GM19099 (cell line): ENCODE results near the gene CAPS.

Experiments used
- POLR2A ChIP-seq: IDR thresholded peaks from 3 replicates; pipeline ENCODE4 v1.6.1; 2011; ENCODE audit warnings: low read depth; ENCODE audit not compliant: insufficient read length; ENCODE audit errors: extremely low read depth

The CAPS gene

DNA sequence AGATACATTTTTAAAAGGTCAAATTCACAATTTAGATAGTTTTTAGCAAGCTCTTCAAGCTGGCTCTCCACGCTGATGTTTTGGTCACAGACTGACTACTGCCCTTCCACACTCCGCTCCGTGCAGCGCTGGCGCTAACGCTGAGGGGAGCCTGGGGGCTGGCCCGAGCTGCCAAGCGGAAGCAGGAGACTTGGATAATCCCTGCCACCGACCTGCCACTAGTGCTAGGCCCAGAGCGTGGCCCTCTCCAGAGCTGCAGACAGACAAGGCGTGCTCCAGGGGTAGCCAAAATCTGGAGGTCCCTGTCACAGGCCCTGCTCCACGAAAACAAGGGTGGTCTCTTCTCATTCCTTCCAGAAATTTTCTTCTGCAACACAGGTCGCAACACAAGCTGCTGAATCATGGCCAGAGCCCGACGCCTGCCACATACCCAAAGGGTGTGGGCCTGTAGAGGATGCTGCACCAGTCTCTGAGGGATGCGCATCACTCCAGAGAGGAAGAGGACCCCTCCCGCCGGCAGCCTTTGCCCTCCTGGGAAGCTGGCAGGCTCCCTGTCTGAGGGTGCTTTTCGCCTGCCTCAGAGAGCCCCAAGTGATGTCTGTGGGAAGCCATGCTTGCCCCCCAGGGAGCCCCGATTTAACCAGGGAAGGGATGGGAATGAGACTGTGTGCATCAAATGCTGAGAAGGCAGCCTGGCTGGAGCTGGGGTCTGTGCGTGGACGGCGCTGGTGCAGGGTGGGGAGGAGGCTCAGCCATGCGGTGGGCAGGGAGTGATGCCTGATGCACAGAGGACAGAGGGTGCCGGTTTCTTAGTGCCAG, 21.6 kb downstream of the CAPS start:
- TF ChIP-seq POLR2A = no peak

GRCh38 chr19:5936292-5936592, 22.2 kb downstream of the CAPS start:
- no peak for TF ChIP-seq POLR2A

DNA sequence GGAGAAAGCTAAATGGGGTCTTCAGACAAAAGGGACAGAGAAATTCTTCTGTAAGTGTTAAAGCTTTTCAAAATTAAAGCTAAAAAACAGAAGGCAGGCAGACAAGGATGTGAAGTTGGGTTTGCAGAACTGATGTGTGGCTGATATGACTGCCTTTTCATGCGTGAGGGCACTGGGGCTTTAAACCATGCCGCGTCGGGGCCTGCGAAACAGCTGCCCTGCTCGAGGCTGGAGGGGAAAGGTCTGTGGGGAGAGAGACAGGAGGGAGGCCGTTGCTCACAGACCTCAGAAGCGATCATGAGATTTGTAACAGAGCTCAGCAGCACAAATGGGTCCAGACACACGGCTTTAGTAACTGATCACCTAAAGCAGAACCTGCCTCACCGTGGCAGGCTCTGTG, 23.5 kb downstream of the CAPS start:
- TF ChIP-seq POLR2A = no peak

GRCh38 chr19:5940260-5941208, 26.5 kb downstream of the CAPS start:
- no peak for TF ChIP-seq POLR2A

DNA sequence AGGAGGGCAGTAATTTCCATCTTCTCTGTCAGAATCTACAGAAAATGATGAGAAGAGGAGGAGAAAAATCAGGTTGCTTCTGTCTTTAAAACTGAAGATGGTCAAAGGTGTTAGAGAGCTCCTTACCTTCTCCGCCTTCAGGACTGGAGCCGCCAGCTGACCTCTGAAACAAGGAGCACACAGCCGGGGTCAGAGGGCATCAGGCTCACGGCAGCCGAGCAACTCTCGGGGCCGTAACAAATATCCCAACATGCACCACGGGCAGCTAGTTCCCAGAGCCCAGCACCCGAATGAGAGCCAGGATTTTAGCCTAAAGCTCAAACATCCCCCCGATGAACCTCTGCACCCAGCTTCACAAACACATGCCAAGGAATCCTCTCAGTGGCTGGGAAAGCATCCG, 27.6 kb downstream of the CAPS start:
- no peak for TF ChIP-seq POLR2A

GRCh38 chr19:5943045-5943444, 29.0 kb downstream of the CAPS start:
- TF ChIP-seq POLR2A = no peak

DNA sequence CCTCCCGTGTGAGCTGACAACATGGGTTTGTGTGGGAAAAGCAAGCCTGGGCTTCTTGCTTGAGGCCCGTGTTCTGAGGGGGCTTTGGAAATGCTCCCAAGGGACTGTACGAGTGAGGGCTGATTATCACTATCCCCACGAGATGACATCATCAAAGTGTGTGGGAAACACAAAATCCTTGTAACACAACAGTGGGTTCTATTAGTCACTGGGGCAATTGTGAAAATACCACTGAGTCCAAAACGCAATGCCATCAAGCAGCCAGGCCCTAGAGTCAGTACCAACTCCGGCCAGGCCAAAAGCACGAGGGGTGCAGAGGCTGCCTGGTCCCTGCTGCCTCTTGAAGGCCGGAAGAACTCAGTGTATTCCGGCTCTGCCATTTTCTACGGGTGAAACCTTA, 29.6 kb downstream of the CAPS start:
- TF ChIP-seq POLR2A = no peak

- TF ChIP-seq POLR2A = no peak
Measured at GRCh38 chr19:5947435-5947834, 33.4 kb downstream of the CAPS start.

DNA sequence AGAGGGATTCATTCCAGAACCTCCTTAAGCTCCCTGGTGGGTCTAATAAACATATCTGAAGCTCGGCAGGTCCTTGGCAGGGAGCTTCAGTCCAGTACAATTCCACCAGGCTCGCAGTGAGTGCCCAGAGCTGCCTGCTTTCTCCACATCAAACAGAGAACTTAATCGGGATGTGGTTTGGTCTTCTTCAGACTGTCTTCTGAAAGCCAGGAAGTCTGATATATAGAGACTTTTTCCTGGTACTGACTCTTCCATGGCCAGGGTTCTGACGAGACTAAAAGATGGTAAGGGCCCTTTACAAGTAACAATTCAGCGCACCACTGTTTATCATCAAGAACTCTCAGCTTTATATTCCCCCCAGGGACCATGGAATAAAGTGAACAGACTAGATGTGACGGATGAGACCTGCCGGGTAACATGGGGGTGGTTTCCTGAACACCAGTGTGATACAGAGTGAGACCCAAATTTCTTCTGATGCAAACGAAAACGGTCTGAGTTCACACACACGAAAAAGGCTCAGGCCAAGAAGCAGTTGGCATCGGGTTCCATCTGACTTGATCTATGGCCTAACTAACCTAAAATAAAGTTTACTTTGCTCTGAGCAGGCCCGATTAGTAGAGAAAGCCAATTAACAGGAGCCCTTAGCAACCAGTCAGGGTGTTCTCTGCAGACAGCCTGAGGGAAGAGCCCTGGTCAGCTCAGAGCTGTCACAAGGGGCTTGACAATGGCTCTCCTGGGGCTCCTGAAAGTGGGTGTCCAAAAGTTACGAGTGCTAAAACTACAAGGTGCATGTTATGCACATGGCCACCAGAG, 34.9 kb downstream of the CAPS start:
- no peak for TF ChIP-seq POLR2A

GRCh38 chr19:5949792-5950305, 35.8 kb downstream of the CAPS start:
- TF ChIP-seq POLR2A = no peak

DNA sequence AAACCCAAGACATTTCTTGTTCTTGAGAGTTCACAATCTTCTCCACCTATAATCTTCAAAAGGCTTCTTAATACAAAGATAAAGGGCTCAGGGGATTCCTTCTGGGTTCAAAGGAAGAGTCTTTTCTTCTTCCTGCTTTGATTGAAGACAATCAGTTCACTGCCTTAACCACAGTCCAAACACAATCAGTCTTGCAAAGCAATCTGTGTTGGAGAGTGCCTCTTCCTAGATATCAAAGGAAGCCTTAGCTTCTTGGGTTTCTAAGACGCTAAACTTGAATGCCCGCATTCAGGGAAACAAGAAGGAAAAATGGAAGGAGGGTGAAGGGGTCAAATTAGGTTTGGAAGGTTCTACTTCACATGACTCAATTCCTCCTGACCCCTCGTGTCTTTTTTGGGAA, 36.7 kb downstream of the CAPS start:
- TF ChIP-seq POLR2A = no peak

GRCh38 chr19:5951338-5951861, 37.3 kb downstream of the CAPS start:
- no peak for TF ChIP-seq POLR2A

GRCh38 chr19:5952193-5953029, 38.4 kb downstream of the CAPS start:
- TF ChIP-seq POLR2A = no peak
